Psoas muscle (tissue), 8 donors: Measurements from ENCODE around the gene NFATC1. TPM values are rescaled to one million over a fixed set of nuclear protein-coding genes. Genes with fewer than 3 reads are reported as not detected.
A peak's percentile ranks its signal among the peaks of the same experiment; 100 is the strongest.
"Not testable (repeated sequence)": the region's sequence is repeated elsewhere in the genome, so short reads cannot be mapped to it uniquely, and the experiment has no call there.

Source experiments
- ATAC-seq, 4 donors: fragments of 200-7000 bp; cut with Tn5 transposase; one replicate each; pipeline ENCODE4 v1.9.1; 2020; ENCODE audit warnings: moderate library complexity in 3 of 4, mild to moderate bottlenecking in 2 of 4
- DNase-seq, 2 donors: peaks; one replicate each; pipeline ENCODE4 v3.0.0-alpha.2; 2020
- H3K27ac ChIP-seq: fragments of 200-600 bp; one replicate; pipeline ENCODE4 v1.8.0; 2022
- H3K27me3 ChIP-seq, 3 donors: fragments of 200-600 bp in 1 of 3; one replicate each; pipeline versions ENCODE4 v1.6.1 to v1.8.0; 2013 to 2022; ENCODE audit warnings: low read length in 2 of 3, mild to moderate bottlenecking in 2 of 3, moderate library complexity in 1 of 3; ENCODE audit not compliant: insufficient read depth in 3 of 3
- H3K36me3 ChIP-seq, 2 donors: fragments of 200-600 bp in 1 of 2; one replicate each; pipeline versions ENCODE4 v1.6.1 to v1.8.0; 2013 to 2022; ENCODE audit warnings: low read depth in 1 of 2, mild to moderate bottlenecking in 1 of 2, moderate library complexity in 1 of 2; ENCODE audit not compliant: insufficient read depth in 1 of 2
- H3K4me1 ChIP-seq: fragments of 200-600 bp; one replicate; pipeline ENCODE4 v1.8.0; 2022
- H3K4me3 ChIP-seq: fragments of 200-600 bp; one replicate; pipeline ENCODE4 v1.8.0; 2022; ENCODE audit warnings: mild to moderate bottlenecking
- H3K9me3 ChIP-seq: fragments of 200-600 bp; one replicate; pipeline ENCODE4 v1.8.0; 2022
- WGBS, 3 donors: extraction: QIAGEN DNeasy Blood & Tissue Kit; methylation state at CpG; one replicate each; pipeline versions ENCODE4 v1.1.6 to v1.1.7; 2013; 5-methylcytosine and 5-hydroxymethylcytosine counted together
- intact Hi-C, 2 donors: fragments of 100-400 bp; cut with DNase I; formaldehyde crosslinking; loops; one replicate each; pipeline versions ENCODE4 v1.11.0 to v1.14.2; 2022
- polyA plus RNA-seq, 3 donors: library from polyadenylated mRNA; stranded (reverse); fragments of 200-250 nt; gene quantifications; one replicate each; pipeline ENCODE4 v1.2.3, GENCODE V29; 2013
- total RNA-seq, 4 donors: library from RNA; stranded (reverse); fragmentation: NEBNext Ultra II Directional in 2 of 4; extraction: Animal tissue kit (Norgen Biotek cat#: 25700) in 2 of 4; gene quantifications; one replicate each; pipeline versions ENCODE4 v1.2.1 to v1.2.4, GENCODE V29; 2021 to 2023
- TF ChIP-seq, protein P1 (sequence below): fragments of 200-600 bp; IDR thresholded peaks from one replicate; pipeline ENCODE4 v1.8.0; 2022; ENCODE audit warnings: antibody characterized with exemption
- donor health status: healthy with polysubstance abuse.
- donor health status: DM: no; HTN: no; CAD: no; lungs with moderate emphysema.
- donor health status: Bipolar disorder and iron deficiency.
- donor health status: healthy.
- donor health status: DM: yes; HTN: yes; CAD: no.
- donor health status: DM: no; HTN: no; CAD: no.
- donor health status: DM: no; HTN: no; CAD: no.
- donor health status: DM: yes; HTN: yes; CAD: no.

The NFATC1 gene
- total and polyA plus RNA-seq, 7 donors, result 3.0 to 28.7 (median 21.0) TPM

DNA sequence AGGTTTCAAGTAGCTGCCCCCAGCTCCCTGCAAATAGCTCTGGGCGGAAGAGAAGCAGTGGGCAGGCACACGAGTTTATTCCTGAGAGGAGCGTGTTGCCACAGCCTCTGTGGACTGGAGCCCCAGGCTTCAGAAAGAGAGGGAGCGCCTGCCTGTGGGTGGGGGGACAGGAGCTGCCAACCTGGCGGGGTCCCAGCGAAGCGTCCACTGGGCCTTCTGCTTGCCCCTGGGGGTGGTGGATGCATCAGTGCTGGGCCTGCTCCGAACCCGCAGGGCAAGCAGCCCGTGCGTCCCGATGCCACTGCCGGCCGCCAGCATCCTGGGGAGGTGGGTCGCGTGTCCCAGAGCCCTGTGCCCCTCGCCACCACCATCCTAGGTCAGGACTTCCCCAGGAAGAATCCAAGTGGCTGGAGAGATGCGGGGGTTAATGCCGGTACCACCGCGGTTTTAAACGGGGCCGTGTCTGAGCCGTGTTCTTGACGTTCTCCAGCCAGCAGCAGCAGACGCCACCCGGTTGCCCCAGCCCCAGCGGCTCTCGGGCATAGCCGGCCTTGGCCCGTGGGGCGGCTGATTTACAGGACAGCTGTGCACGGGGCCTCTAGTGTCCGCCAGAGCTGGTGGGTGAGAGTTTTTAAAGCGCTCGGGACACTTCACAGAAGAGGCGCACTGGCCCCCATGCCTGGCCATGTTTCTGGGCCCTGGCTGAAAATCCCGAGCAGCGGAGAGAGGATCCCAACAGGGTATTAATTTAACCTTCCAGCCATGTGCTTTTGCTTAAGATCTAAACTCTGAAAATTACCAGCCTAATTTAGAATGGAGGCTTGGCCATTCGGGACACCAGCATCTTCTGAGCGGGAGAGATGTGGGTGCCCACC lies 84.7 kb downstream of the NFATC1 start:
- Histone ChIP-seq H3K27me3 (no peaks in the 10 kb centered on the region), H3K36me3 (peaks cover 0 to 10% of the 10 kb centered on the region in 2 donors), H3K27ac (no peak overlapping the region), H3K4me3 (no peak overlapping the region), H3K4me1 (peaks cover 4% of the 10 kb centered on the region), H3K9me3 (no peaks in the 10 kb centered on the region)
- WGBS, 3 donors, result 67 to 79% (median 68%) methylated on average over 41 of the region's 41 CpGs
- DNase-seq, result peak; percentile 13 to 52
- TF ChIP-seq, protein P1, sequence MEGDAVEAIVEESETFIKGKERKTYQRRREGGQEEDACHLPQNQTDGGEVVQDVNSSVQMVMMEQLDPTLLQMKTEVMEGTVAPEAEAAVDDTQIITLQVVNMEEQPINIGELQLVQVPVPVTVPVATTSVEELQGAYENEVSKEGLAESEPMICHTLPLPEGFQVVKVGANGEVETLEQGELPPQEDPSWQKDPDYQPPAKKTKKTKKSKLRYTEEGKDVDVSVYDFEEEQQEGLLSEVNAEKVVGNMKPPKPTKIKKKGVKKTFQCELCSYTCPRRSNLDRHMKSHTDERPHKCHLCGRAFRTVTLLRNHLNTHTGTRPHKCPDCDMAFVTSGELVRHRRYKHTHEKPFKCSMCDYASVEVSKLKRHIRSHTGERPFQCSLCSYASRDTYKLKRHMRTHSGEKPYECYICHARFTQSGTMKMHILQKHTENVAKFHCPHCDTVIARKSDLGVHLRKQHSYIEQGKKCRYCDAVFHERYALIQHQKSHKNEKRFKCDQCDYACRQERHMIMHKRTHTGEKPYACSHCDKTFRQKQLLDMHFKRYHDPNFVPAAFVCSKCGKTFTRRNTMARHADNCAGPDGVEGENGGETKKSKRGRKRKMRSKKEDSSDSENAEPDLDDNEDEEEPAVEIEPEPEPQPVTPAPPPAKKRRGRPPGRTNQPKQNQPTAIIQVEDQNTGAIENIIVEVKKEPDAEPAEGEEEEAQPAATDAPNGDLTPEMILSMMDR, result no peak
- intact Hi-C loops, result loop anchor here in 1 of 2 donors (1.0 to 5.0 kb wide), 2 partner anchors 33 to 72 kb away; no protein-coding TSS in a partner anchor
- peak in 2 of 4 donors; percentile 52 to 54 for ATAC-seq

DNA sequence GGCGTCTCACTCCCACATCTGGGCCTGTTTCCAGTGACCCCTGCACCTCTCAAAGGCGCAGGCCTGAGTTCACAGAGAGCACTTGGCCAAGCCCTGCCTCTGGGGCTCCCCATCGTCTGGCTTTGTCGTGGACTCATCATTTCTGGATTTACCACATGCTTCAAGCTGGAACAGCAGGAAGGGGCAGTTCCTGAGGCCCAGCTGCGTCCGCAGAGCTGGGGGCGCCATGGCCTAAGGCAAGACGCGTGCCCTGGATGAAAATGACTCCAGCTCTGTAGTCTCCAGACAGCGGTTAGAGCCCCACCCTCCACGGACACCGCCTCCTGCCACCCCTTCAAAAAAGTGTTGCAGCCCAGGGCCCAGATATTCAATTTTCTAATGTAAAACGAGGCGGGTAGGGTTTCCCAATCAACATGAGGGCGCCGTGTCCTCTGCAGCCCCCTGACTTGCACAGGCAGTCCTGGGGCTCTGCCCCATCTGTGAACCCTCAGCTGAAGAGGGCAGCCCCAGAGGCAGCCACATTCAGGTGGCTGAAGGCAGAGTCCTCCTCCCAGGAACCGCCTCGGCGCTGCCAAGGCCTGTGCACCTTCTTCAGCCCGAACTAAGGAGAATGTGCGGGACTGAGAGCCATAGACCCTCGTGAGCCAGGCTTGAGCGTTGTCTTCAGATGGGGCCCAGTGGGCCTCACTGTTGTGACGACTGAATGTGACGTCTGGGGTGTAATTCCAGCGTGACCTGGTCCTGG lies 85.5 kb downstream of the NFATC1 start:
- peak in 1 of 2 donors; percentile 39 for DNase-seq

DNA sequence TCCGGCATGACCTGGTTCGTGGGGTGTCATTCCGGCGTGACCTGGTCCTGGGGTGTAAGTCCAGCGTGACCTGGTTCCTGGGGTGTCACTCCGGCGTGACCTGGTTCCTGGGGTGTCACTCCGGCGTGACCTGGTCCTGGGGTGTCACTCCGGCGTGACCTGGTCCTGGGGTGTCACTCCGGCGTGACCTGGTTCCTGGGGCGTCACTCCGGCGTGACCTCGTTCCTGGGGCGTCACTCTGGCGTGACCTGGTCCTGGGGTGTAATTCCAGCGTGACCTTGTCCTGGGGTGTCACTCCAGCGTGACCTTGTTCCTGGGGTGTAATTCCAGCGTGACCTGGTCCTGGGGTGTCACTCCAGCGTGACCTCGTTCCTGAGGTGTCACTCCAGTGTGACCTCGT lies 87.7 kb downstream of the NFATC1 start:
- WGBS, 3 donors, result 91 to 98% (median 97%) methylated on average over 24 to 25 of the region's 25 CpGs
- peak in 1 of 2 donors; percentile 19 for DNase-seq

More for the DNA sequence above, 85.5 kb downstream of the NFATC1 start:
- TF ChIP-seq, protein P1, result no peak
- Histone ChIP-seq H3K36me3 (peaks cover 0 to 10% of the 10 kb centered on the region in 2 donors), H3K9me3 (no peaks in the 10 kb centered on the region), H3K27me3 (no peaks in the 10 kb centered on the region), H3K4me1 (peaks cover 12% of the 10 kb centered on the region), H3K27ac (no peak overlapping the region), H3K4me3 (no peak overlapping the region)
- intact Hi-C loops, result loop anchor here in 1 of 2 donors (5.0 kb wide), 1 partner anchor 34 kb away; no protein-coding TSS in a partner anchor
- ATAC-seq, result no peak
- WGBS, 3 donors, result 89 to 94% (median 94%) methylated on average over 26 of the region's 26 CpGs

DNA sequence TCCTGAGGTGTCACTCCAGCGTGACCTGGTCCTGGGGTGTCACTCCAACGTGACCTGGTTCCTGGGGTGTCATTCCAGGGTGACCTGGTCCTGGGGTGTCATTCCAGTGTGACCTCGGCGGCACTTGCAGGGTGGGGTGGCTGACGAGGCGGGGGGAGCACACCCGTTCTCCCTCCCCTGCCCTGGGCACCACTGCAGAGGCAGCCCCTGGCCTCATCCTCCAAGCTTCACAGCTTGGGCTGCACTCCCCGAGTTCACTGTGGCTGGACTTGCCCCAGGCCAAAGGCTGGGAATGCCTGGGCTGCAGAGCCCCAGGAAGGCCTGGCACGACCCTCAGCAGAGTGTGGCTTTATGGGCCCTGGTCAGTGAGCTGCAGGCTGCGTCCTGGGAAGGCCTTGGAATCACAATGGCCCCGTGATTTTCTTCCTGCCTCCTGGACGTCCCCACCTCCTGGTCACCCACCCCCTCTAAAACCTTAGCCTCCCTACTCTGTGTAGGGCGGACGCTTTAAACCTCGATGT lies 88.3 kb downstream of the NFATC1 start:
- H3K36me3 ChIP-seq, result peaks cover 0 to 30% of the 10 kb centered on the region in 2 donors
- H3K4me1 ChIP-seq, result peaks cover 18% of the 10 kb centered on the region
- no peak overlapping the region for H3K27ac ChIP-seq
- TF ChIP-seq, protein P1, result no peak
- intact Hi-C loops, result loop anchor here in 1 of 2 donors (5.0 kb wide), 1 partner anchor 37 kb away; no protein-coding TSS in a partner anchor
- ATAC-seq (no peak), DNase-seq (peak in 1 of 2 donors; percentile 25)
- no peak overlapping the region for H3K4me3 ChIP-seq
- H3K27me3 ChIP-seq, result no peaks in the 10 kb centered on the region
- no peaks in the 10 kb centered on the region for H3K9me3 ChIP-seq
- WGBS, 3 donors, result 86 to 93% (median 90%) methylated on average over 15 of the region's 15 CpGs

More for the DNA sequence above, 87.7 kb downstream of the NFATC1 start:
- Histone ChIP-seq H3K4me1 (peaks cover 18% of the 10 kb centered on the region), H3K36me3 (peaks cover 0 to 30% of the 10 kb centered on the region in 2 donors)
- not testable (repeated sequence) for H3K27me3 ChIP-seq, H3K27ac ChIP-seq, ATAC-seq, H3K9me3 ChIP-seq, H3K4me3 ChIP-seq
- intact Hi-C loops, result loop anchor here in 1 of 2 donors (5.0 kb wide), 1 partner anchor 36 kb away; no protein-coding TSS in a partner anchor
